T-helper 2 cell (primary cell): ENCODE measurements around the gene TNFRSF1B.
"Not testable (repeated sequence)": the region's sequence is repeated elsewhere in the genome, so short reads cannot be mapped to it uniquely, and the experiment has no call there.

Source experiments
- DNase-seq, 5 experiments: peaks; one replicate each; pipeline versions ENCODE4 v3.0.0 to v3.0.0-alpha.2; 2012 to 2022

Gene TNFRSF1B

GRCh38 chr1:12194666-12195216 is 27.9 kb downstream of the TNFRSF1B start:
- peak in 1 of 5 experiments; percentile 20 for DNase-seq

- no peak for DNase-seq
These were observed 28.6 kb downstream of the TNFRSF1B start for GRCh38 chr1:12195416-12195815.

DNA sequence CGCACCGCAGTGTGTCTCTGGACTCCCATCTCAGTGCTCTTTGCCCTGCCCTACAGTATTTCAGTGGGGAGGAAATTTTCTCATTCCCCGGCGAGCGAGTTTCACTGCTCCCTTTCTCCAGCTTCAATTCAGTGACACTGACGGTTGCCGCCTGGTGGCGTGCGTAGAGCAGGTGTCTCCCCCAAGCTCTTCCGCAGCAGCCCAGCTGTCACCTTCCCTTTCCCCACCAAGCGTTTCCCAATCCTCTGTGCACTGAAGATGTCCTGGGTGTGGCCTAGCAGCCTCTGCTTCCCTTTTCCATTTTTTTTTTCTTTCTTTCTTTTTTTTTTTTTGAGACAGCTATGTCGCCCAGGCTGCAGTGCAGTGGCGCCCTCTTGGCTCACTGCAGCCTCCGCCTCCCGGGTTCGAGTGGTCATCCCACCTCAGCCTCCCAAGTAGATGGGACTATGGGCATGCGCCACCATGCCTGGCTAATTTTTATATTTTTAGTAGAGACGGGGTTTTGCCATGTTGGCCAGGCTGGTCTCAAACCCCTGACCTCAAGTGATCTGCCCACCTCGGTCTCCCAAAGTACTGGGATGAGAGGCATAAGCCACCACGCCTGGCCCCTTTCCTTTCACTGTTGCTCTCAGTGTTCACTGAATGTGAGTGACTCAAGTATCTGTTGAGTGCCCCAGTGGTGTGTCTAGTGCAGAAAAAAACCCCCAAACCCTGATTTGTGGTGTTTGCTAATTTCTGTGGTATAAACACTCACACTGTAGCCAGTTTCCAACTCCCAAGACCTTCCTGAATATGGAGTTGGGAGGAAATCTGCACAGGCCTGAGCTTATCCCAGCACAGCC is 30.1 kb downstream of the TNFRSF1B start:
- no peak for DNase-seq

DNA sequence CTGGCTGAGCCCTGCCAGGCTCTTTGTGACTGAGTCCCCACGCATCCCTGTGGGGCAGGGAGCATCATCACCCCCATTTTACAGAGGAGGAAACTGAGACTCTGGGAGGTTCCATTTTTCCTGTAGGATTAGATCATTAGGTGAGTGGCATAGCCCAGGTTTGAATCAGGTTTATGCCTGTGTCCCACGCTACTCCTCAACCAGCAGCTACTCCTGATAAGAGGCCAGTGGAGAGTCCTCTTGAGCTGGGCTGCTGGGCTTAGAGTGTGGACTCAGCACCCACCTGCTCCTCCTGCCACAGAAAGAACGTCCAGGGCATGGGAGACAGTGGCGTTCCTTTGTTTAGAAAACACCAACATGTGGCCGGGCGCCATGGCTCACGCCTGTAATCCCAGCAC is 30.7 kb downstream of the TNFRSF1B start:
- DNase-seq, result no peak

GRCh38 chr1:12200208-12200607 is 33.4 kb downstream of the TNFRSF1B start:
- DNase-seq, result no peak

- DNase-seq, result peak in 2 of 5 experiments; percentile 39 to 60
These were observed 34.8 kb downstream of the TNFRSF1B start for GRCh38 chr1:12201352-12202189.

DNA sequence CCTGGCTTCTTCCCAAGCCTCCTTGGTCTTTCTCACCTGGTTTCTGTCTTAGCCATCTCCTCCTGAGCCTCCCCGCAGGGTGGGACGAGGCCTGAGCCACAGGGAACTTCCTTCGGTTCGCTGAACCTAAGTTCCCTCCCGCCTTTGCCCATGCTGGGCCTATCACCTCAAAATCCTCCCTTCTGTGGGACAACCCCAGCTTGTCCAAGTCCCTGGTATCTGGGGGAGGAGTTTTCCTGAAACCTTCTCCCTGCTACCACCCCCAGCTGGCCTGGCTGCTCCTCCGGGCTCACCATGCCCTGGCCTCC is 35.4 kb downstream of the TNFRSF1B start:
- DNase-seq, result no peak

DNA sequence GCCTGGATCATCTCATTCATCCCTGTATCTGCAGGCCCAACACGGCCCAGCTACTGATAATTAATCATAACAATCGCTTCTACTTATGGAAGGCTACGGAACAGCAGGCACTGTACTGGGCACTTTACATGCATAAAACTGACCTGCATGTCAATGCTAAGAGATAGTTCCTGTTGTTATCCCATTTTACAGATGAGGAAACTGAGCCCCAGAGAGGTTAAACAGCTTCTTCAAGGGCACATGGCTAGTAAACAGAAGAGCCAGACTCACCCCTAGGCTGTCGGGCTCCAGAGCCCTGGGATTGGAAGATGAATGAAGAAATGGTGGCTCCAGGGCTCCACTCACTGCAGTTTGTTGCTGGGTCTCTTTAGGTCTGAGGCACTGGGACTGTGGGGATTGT is 35.8 kb downstream of the TNFRSF1B start:
- DNase-seq, result no peak

DNA sequence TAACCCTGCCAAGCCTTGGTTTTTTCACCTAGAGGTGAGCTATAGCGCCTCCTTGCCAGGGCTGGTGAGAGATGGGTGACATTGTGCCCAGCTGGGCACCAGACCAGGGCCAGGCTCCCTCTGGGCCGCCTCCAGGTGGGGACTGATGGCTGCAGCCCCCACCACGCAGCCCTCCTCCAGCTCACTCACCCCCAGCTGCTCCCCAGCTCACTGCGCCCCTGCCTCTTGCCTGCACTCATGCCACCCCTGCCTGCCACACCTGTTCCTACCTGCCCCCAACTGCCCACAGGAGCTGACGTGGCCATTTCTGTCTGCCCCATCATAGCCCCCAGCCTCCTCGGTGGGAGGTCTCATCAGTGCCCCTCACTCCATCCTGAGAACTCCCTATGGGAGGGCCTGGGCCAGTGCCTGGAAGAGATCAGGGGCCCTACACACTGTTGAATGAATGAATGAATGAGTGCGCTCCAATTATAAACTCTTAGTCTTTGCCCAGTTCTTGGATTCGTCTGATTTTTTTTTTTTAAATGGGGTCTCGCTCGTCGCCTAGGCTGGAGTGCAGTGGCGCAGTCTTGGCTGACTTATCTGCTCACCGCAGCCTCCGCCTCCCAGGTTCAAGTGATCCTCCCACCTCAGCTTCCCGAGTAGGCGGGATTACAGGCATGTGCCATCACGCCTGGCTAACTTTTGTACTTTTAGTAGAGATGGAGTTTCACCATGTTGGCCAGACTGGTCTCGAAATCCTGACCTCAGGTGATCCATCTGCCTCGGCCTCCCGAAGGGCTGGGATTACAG is 36.6 kb downstream of the TNFRSF1B start:
- no peak for DNase-seq

DNA sequence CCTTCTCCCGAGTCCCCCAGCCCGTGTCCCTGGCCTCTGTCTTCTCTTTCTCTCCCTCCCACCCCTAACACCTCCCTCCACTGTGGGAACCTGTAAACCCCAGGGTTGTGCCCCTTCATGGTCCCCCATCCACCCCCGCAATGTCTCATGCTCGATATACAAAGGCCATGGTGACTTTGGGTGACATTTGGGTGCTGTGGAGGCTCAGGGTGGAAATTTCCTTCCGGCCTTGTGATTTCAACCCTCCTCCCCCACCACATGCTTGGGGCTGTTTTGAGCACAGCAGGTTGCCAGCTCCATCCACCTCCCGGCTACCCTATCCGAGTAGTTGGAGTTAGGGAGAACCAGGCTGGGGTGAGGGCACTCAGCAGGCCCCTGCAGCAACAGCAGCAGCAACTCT is 37.3 kb downstream of the TNFRSF1B start:
- peak in 3 of 5 experiments; percentile 23 to 67 (median 25) for DNase-seq

GRCh38 chr1:12204754-12205658 is 38.2 kb downstream of the TNFRSF1B start:
- DNase-seq, result no peak

GRCh38 chr1:12206238-12206637 is 39.4 kb downstream of the TNFRSF1B start:
- no peak for DNase-seq

DNA sequence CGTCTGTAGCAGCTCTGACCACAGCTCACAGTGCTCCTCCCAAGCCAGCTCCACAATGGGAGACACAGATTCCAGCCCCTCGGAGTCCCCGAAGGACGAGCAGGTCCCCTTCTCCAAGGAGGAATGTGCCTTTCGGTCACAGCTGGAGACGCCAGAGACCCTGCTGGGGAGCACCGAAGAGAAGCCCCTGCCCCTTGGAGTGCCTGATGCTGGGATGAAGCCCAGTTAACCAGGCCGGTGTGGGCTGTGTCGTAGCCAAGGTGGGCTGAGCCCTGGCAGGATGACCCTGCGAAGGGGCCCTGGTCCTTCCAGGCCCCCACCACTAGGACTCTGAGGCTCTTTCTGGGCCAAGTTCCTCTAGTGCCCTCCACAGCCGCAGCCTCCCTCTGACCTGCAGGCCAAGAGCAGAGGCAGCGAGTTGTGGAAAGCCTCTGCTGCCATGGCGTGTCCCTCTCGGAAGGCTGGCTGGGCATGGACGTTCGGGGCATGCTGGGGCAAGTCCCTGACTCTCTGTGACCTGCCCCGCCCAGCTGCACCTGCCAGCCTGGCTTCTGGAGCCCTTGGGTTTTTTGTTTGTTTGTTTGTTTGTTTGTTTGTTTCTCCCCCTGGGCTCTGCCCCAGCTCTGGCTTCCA is 40.1 kb downstream of the TNFRSF1B start:
- DNase-seq, result no peak

GRCh38 chr1:12208271-12208670 is 41.5 kb downstream of the TNFRSF1B start:
- no peak for DNase-seq

DNA sequence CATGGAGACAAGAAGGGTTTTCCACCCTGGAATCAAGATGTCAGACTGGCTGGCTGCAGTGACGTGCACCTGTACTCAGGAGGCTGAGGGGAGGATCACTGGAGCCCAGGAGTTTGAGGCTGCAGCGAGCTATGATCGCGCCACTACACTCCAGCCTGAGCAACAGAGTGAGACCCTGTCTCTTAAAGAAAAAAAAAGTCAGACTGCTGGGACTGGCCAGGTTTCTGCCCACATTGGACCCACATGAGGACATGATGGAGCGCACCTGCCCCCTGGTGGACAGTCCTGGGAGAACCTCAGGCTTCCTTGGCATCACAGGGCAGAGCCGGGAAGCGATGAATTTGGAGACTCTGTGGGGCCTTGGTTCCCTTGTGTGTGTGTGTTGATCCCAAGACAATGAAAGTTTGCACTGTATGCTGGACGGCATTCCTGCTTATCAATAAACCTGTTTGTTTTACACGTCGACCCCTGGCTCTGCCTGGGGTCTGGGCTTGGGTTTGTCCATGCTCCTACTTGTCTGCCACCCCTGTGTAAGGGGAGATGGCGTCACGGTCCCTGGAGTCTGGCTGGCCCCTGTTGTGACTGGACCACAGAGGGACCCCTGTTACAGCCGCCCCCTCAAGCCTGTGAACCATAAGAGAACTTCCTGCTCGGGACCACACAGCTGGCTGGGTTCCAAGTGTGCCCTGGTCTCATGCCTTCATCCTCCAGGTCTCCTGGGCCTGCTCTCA is 42.1 kb downstream of the TNFRSF1B start:
- peak; percentile 69 to 83 (median 75) for DNase-seq

DNA sequence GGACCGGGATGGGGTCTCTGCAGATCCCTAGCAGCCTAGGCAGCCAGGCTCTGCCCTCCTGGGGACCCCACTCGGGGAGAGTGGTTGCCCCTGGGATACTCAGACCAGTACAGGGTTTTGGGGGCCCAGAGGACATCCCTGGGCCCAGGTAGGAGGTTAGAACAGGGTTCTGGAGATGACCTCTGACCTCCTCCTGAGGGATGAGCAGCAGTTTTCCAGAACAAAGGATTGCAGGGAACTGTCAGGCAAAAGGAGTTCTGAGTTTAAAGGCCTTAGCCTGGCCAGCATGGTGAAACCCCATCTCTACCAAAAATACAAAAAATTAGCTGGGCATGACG is 42.7 kb downstream of the TNFRSF1B start:
- no peak for DNase-seq

DNA sequence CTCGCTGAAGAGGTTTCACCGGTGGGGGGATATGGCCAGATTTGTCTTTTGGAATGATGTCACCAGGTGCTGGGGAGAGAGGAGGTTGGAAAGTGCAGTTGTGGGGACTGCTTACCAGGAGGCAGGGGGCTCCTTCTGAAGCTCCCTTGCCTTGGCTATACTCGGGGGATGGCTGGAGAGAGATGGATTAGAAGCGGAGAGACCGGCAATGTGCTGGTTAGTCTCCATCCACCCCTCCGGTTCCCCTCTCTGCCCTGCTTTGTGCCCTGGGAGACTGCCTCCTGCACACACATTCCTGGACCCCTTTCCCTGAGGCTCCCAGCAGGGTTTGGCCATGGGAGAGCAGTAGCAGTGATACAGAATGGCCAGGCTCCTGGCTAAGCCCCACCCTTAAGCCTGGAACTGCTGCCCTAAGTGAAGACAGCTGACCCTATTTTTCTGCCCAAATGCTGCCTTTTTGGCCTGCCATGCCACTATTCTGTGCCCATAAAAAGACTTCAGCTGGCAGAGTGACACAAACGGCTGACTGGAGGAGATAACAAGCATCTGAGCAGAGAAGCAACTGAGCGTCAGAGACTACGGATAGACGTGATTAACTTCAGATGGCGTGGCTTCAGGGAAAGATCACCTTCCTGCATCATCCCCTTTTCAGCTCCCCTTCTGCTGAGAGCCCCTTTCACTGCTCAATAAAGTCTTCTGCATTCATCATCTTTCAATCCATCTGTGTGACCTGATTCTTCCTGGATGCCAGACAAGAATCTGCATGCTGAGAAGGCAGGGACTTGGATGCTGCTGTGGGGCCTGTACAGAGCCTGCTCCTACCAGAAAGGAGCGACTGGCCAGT is 48.5 kb downstream of the TNFRSF1B start:
- DNase-seq, result no peak

GRCh38 chr1:12219800-12220199 is 53.0 kb downstream of the TNFRSF1B start:
- DNase-seq, result no peak

DNA sequence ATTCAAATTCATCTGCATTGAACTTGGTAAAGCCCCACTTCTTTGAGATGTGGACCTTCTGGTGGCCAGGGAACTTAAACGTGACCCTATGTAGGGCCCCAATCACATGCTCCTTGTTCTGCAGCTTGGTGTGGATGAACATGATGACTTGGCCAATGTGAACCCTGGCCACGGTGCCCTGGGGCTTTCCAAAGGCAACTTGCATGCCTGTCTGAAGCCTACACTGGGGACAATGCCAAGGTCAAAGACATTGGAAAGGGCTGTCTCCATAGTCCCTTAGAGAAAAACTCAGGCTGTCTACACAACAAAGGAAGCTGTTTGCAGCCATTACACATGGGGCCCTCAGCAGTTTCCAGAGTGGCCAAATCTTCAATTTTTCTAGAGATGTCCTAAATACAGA is 54.1 kb downstream of the TNFRSF1B start:
- no peak for DNase-seq

- DNase-seq, result not testable (repeated sequence)
These were observed 55.9 kb downstream of the TNFRSF1B start for GRCh38 chr1:12222700-12223099.
